ENCODE results near the gene RAD51B. TPM values are rescaled to one million over a fixed set of nuclear protein-coding genes. Genes with fewer than 3 reads are reported as not detected.

The RAD51B gene
- total RNA-seq, 2 donors from 2014 or later = 22.8 to 33.8 TPM

- H3K4me1 Mint-ChIP-seq = peaks cover 13% of the 10 kb centered on the region
- Histone ChIP-seq H3K27ac (ENCODE audit: low read depth, low read length) (no peak overlapping the region), H3K4me3 (ENCODE audit: low read length) (no peak overlapping the region), H3K9ac (ENCODE audit: extremely low read depth, low read length, poor library complexity, severe bottlenecking) (no peak overlapping the region), H3K27me3 (ENCODE audit: control insufficient read depth, insufficient read depth, low read length, poor library complexity, severe bottlenecking) (no peaks in the 10 kb centered on the region), H3K9me3 (ENCODE audit: control insufficient read depth, low read length) (no peaks in the 10 kb centered on the region), H3K4me1 (ENCODE audit: control insufficient read depth, insufficient read depth, low read length) (no peaks in the 10 kb centered on the region), H3K36me3 (ENCODE audit: control insufficient read depth, insufficient read depth, low read length) (no peaks in the 10 kb centered on the region)
- no peak overlapping the region for H3K4me3 Mint-ChIP-seq
- no peak overlapping the region for H3K27ac Mint-ChIP-seq
- no peaks in the 10 kb centered on the region for H3K27me3 Mint-ChIP-seq (ENCODE audit: insufficient read depth)
- no peaks in the 10 kb centered on the region for H3K9me3 Mint-ChIP-seq
- H3K36me3 Mint-ChIP-seq (ENCODE audit: low read depth) = no peaks in the 10 kb centered on the region
- no peak for DNase-seq
- 97 to 100% methylated on average over 1 to 4 of the region's 4 CpGs for WGBS, 2 experiments (ENCODE audit: insufficient coverage in 1 of 2, insufficient read length in 1 of 2)
- TF ChIP-seq, protein P1, sequence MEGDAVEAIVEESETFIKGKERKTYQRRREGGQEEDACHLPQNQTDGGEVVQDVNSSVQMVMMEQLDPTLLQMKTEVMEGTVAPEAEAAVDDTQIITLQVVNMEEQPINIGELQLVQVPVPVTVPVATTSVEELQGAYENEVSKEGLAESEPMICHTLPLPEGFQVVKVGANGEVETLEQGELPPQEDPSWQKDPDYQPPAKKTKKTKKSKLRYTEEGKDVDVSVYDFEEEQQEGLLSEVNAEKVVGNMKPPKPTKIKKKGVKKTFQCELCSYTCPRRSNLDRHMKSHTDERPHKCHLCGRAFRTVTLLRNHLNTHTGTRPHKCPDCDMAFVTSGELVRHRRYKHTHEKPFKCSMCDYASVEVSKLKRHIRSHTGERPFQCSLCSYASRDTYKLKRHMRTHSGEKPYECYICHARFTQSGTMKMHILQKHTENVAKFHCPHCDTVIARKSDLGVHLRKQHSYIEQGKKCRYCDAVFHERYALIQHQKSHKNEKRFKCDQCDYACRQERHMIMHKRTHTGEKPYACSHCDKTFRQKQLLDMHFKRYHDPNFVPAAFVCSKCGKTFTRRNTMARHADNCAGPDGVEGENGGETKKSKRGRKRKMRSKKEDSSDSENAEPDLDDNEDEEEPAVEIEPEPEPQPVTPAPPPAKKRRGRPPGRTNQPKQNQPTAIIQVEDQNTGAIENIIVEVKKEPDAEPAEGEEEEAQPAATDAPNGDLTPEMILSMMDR (conservative IDR thresholded peaks at IDR 0.05) = no peak
These were observed 63.5 kb downstream of the RAD51B start for GRCh38 chr14:67882986-67883555.

- Histone ChIP-seq H3K4me1 (ENCODE audit: control insufficient read depth, insufficient read depth, low read length) (no peaks in the 10 kb centered on the region), H3K9ac (ENCODE audit: extremely low read depth, low read length, poor library complexity, severe bottlenecking) (no peak overlapping the region), H3K27me3 (ENCODE audit: control insufficient read depth, insufficient read depth, low read length, poor library complexity, severe bottlenecking) (no peaks in the 10 kb centered on the region), H3K4me3 (ENCODE audit: low read length) (no peak overlapping the region), H3K9me3 (ENCODE audit: control insufficient read depth, low read length) (no peaks in the 10 kb centered on the region), H3K36me3 (ENCODE audit: control insufficient read depth, insufficient read depth, low read length) (no peaks in the 10 kb centered on the region), H3K27ac (ENCODE audit: low read depth, low read length) (no peak overlapping the region)
- H3K9me3 Mint-ChIP-seq = no peaks in the 10 kb centered on the region
- H3K4me1 Mint-ChIP-seq = peaks cover 13% of the 10 kb centered on the region
- H3K4me3 Mint-ChIP-seq = no peak overlapping the region
- no peaks in the 10 kb centered on the region for H3K36me3 Mint-ChIP-seq (ENCODE audit: low read depth)
- TF ChIP-seq, protein P1 (conservative IDR thresholded peaks at IDR 0.05) = peak; percentile 29
- H3K27me3 Mint-ChIP-seq (ENCODE audit: insufficient read depth) = no peaks in the 10 kb centered on the region
- H3K27ac Mint-ChIP-seq = no peak overlapping the region
- WGBS, 2 experiments (ENCODE audit: insufficient coverage in 1 of 2, insufficient read length in 1 of 2) = no CpG with 5 or more reads among the region's 1 CpG
- no peak for DNase-seq
These were observed 64.1 kb downstream of the RAD51B start for GRCh38 chr14:67883717-67884116.

GRCh38 chr14:67886191-67886590 lies 66.6 kb downstream of the RAD51B start:
- H3K27ac Mint-ChIP-seq = no peak overlapping the region

More at GRCh38 chr14:67886191-67886590, 66.6 kb downstream of the RAD51B start:
- WGBS, 2 experiments (ENCODE audit: insufficient coverage in 1 of 2, insufficient read length in 1 of 2) = 91 to 100% methylated on average over 1 to 2 of the region's 2 CpGs
- Histone ChIP-seq H3K4me3 (ENCODE audit: low read length) (no peak overlapping the region), H3K4me1 (ENCODE audit: control insufficient read depth, insufficient read depth, low read length) (no peaks in the 10 kb centered on the region), H3K36me3 (ENCODE audit: control insufficient read depth, insufficient read depth, low read length) (no peaks in the 10 kb centered on the region), H3K9ac (ENCODE audit: extremely low read depth, low read length, poor library complexity, severe bottlenecking) (no peak overlapping the region), H3K9me3 (ENCODE audit: control insufficient read depth, low read length) (no peaks in the 10 kb centered on the region), H3K27ac (ENCODE audit: low read depth, low read length) (no peak overlapping the region), H3K27me3 (ENCODE audit: control insufficient read depth, insufficient read depth, low read length, poor library complexity, severe bottlenecking) (no peaks in the 10 kb centered on the region)
- DNase-seq = no peak
- no peaks in the 10 kb centered on the region for H3K27me3 Mint-ChIP-seq (ENCODE audit: insufficient read depth)
- H3K4me1 Mint-ChIP-seq = peaks cover 12% of the 10 kb centered on the region
- H3K4me3 Mint-ChIP-seq = no peak overlapping the region
- no peaks in the 10 kb centered on the region for H3K9me3 Mint-ChIP-seq
- H3K36me3 Mint-ChIP-seq (ENCODE audit: low read depth) = no peaks in the 10 kb centered on the region
- TF ChIP-seq, protein P1 (conservative IDR thresholded peaks at IDR 0.05) = no peak

Measured in endodermal cell (in vitro differentiated cells).